Stimulated activated CD4-positive, alpha-beta T cell treated with anti-CD3 and anti-CD28 coated beads, Interleukin-4, amount 100 ng/mL, for 1 hour (primary cell): Measurements from ENCODE around the gene KLHL11.
A peak's percentile ranks its signal among the peaks of the same experiment; 100 is the strongest.
"Not testable (repeated sequence)": the region's sequence is repeated elsewhere in the genome, so short reads cannot be mapped to it uniquely, and the experiment has no call there.

Source experiments
- DNase-seq: peaks from one replicate; pipeline ENCODE4 v3.0.0-alpha.2; 2020

Gene KLHL11

GRCh38 chr17:41882756-41883155 is 17.5 kb upstream of the KLHL11 start:
- DNase-seq = no peak

- no peak for DNase-seq
Observed at GRCh38 chr17:41880130-41880529, 14.9 kb upstream of the KLHL11 start.

- not testable (repeated sequence) for DNase-seq
Observed at GRCh38 chr17:41874293-41874670, 9.1 kb upstream of the KLHL11 start.

- no peak for DNase-seq
Observed at GRCh38 chr17:41873559-41874292, 8.5 kb upstream of the KLHL11 start.

- DNase-seq = no peak
Observed at GRCh38 chr17:41871789-41872188, 6.6 kb upstream of the KLHL11 start.

- DNase-seq = no peak
Observed at GRCh38 chr17:41870627-41871026, 5.4 kb upstream of the KLHL11 start.

- DNase-seq = no peak
Observed at GRCh38 chr17:41870097-41870496, 4.9 kb upstream of the KLHL11 start.

- no peak for DNase-seq
Observed at GRCh38 chr17:41869426-41869825, 4.2 kb upstream of the KLHL11 start.

- DNase-seq = no peak
Observed at GRCh38 chr17:41868568-41868967, 3.3 kb upstream of the KLHL11 start.

- DNase-seq = no peak
Observed at GRCh38 chr17:41865596-41865893, 322 bp upstream of the KLHL11 start.

GRCh38 chr17:41864498-41864835 is 756 bp downstream of the KLHL11 start:
- no peak for DNase-seq

- peak; percentile 7 for DNase-seq
Observed at GRCh38 chr17:41863074-41863848, 2.0 kb downstream of the KLHL11 start.

- DNase-seq = no peak
Observed at GRCh38 chr17:41860254-41860931, 4.8 kb downstream of the KLHL11 start.

GRCh38 chr17:41851382-41851781 is 13.8 kb downstream of the KLHL11 start:
- DNase-seq = not testable (repeated sequence)

- no peak for DNase-seq
Observed at GRCh38 chr17:41849251-41849990, 15.8 kb downstream of the KLHL11 start.

- no peak for DNase-seq
Observed at GRCh38 chr17:41848788-41849187, 16.4 kb downstream of the KLHL11 start.

- no peak for DNase-seq
Observed at GRCh38 chr17:41844971-41845370, 20.3 kb downstream of the KLHL11 start.

GRCh38 chr17:41840781-41841180 is 24.4 kb downstream of the KLHL11 start:
- DNase-seq = not testable (repeated sequence)

GRCh38 chr17:41839448-41839847 is 25.8 kb downstream of the KLHL11 start:
- DNase-seq = not testable (repeated sequence)

GRCh38 chr17:41837761-41838538 is 27.3 kb downstream of the KLHL11 start, which contains the start of gene KLHL10:
Gene KLHL10, plus strand, starts transcription at chr17:41837825. Its CDS starts 108 bp downstream, at chr17:41837933.
- no peak for DNase-seq

GRCh38 chr17:41836550-41837196 is 28.6 kb downstream of the KLHL11 start:
- DNase-seq = no peak
